Gastrocnemius medialis (tissue), 4 donors: ENCODE data around the gene RAB2B.

Experiments used
- CTCF ChIP-seq, 5 experiments: fragments of 450-650 bp in 3 of 5; fragments of 200-600 bp in 2 of 5; sonication (generic) in 2 of 5; IDR thresholded peaks in 4 of 5; conservative IDR thresholded peaks in 1 of 5; 1 replicate in 4 of 5; 2 replicates in 1 of 5; pipeline ENCODE4 v1.5.1; 2016 to 2019; ENCODE audit warnings: antibody characterized with exemption in 5 of 5, mild to moderate bottlenecking in 3 of 5, moderate library complexity in 3 of 5
- POLR2A ChIP-seq, 2 donors: fragments of 450-650 bp; IDR thresholded peaks; one replicate each; pipeline ENCODE4 v1.6.1; 2017; ENCODE audit warnings: antibody characterized with exemption in 2 of 2, mild to moderate bottlenecking in 2 of 2, moderate library complexity in 2 of 2

- TF ChIP-seq POLR2A (IDR thresholded peaks at IDR 0.05) = no peak
- no peak for TF ChIP-seq CTCF (IDR thresholded peaks at IDR 0.05 in 4 of 5, conservative IDR thresholded peaks at IDR 0.05 in 1 of 5)
Observed at GRCh38 chr14:21521501-21521900, 44.7 kb upstream of the RAB2B start.
